ENCODE data around the gene ZSWIM7.
"Not testable (repeated sequence)": the region's sequence is repeated elsewhere in the genome, so short reads cannot be mapped to it uniquely, and the experiment has no call there.

The ZSWIM7 gene

DNA sequence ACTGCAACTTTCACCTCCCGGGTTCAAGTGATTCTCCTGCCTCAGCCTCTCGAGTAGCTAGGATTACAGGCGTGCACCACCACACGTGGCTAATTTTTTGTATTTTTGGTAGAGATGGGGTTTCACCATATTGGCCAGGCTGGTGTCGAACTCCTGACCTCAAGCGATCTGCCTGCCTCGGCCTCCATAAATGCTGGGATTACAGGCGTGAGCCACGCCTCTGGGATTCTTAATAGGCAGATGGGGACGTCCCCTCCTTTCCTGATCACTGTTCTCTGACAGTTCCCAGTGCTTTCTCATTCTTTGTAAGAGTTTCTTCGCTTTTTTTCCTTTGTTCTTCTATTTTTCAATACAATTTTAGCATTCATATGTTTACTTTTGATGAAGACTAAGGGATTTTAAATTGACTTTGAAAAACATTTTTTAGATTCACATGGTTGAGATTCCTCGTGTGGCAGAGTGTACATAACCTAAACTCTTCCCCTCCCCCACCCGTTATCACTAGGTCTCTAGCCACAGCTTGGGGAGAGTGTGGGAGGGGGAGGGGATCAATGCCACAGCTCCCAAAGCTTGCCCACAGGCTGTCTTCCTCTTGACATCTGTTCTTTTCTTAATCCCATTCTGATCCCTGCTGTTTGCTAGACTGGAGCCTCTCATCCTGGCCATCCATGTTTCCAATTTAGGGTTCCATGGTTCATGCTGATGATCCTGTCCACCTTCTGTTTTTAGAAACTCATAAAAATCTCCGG lies 43.5 kb downstream of the ZSWIM7 start:
- DNase-seq, result no peak

DNA sequence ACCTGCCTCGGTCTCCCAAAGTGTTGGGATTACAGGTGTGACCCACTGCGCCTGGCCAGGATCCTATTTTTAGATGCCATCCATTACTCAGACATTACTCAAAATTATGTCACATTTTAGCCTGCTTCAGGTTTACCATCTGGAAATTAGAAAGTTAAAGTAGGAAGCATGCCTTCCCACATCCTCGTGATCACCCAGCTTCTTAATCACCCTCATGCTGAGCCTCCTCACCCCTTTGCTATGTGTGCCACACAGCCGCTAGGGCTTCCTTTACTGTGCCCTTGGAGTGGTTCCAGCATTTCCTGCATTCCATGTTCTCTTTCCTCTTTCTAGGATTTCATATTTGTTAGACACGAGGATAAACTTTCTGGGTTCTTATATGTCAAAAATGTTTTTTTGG lies 45.3 kb downstream of the ZSWIM7 start:
- no peak for DNase-seq

DNA sequence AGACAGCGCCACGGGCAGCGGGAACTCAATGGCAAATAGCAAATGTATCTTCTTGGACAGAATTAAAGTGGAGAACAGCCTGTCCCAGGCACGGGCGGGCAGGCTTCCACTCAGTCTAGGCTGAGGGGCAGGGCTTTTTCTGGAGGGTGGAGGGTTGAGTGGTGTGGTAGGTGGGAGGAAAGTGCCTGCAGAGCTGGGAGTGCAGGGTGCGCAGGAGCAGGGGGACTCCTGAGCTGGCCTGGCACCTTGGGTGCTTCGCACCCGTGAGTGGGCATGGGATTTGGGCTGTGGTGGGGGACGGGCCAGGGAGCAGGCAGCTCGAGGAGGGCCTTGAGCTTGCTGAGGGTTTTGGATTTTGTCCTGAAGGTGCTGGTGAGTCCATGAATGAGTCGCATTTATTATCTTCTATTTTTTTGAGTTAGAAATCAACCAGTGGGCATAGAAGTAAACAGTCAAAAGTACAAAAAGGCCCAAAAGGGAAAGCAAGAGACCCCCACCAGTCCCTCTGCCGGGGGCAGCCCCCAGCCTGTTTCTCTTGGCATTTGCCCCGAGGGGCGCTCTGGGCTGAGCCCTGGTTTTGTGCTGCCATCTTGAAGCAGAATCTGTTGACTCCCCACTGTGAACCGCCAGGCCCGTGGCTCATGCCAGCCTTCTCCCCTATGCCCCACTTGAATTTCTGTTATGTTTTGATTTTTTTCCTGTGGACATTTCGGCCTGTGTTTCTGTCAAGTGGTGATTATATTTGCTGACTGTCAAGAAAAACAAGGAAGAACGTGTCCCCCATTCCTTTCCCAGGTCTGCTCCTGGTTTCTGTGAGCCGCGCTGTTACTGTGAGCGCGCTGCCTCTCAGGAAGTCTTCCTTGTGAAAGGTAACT lies 46.4 kb downstream of the ZSWIM7 start:
- no peak for DNase-seq

DNA sequence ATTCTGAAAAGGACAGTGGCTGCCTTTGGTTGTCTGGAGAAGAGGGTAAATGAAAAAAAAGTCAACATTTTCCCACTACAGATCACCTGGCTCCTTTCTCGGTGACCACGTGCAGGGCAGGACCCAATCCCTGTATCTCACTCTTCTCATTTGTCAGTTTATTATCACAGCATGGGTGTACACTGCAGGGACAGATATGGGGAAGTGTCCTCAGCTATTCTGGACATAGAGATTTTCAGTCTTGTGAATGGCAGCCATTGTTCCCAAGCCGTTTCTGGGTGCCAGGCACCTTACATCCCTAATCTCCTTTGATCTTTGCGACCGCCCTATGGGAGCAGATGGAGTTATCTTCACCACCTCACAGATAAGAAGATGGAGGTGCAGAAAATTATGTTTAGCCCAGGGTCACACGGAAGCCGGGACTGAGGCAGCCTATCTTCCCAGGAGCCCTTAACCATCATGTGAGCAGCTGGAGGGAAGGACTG lies 47.4 kb downstream of the ZSWIM7 start:
- DNase-seq, result no peak

DNA sequence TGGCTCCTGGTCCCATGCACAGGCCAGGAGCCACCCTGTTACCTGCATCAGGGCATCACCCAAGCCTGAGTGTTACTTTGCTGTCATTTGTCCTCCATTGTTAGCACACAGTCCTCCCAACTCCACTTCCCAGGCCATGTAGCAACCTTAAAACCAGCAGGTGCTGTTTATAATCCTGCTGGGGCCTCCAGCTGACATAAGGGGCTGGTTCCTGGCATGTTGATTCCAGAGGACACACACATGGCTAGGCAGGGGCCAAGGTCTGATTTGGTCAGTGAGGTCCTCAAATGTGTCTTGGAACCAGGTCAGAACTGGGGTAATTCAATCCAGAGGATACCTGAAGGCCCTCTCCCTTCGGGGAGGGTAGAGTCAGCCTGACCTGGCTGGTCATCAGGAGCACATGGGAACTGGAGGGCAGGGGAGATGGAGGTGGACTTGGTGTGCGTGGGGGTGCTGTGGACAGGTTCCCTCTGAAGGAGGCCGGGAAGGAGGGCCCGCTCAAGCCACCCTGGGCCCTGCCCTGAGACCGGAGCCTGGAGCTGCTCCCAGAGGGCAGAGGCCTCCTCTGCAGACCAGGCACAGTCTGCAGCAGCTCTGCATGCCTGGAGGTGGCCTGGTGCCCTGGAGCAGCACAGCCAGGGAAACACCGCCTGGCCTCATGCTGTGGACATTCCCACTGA lies 48.0 kb downstream of the ZSWIM7 start:
- DNase-seq, result no peak

DNA sequence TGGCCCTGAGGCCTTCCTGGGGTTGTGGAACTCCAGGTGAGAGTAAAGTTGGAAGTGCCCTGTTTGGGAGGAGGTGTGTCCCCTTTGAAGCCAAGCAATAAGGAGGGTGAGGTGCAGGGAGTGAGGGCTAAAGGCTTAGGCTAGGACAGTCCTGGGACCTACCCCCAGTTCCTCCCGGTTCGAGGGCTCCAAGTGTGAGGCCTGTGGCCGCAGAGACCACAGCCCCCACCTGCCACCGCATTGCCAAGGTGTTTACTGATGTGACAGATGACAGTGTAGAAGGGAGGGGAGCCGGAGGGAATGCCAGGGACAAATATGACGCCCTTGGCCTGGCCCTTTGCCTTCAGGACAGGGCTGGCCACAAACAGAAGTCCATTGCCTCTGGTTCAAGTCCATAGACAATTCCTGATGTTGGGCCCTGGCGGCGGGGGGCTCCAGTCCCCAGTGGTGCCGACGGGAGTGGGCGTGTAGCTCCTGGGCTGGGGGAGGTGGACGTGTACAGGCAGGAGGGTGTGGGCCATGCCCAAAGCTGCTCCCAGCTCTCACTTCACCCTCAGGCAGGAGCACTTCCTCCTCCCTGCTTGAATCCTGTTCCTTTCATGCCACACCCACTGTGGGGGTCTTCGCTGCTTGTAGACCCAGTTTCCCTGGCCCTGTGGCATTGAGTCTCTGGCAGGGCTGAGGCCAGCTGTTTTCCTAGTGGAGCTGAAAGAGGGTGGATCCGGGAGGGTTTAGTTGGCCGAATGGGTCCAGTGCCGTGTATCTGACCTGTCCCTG lies 51.3 kb downstream of the ZSWIM7 start:
- DNase-seq, result no peak

DNA sequence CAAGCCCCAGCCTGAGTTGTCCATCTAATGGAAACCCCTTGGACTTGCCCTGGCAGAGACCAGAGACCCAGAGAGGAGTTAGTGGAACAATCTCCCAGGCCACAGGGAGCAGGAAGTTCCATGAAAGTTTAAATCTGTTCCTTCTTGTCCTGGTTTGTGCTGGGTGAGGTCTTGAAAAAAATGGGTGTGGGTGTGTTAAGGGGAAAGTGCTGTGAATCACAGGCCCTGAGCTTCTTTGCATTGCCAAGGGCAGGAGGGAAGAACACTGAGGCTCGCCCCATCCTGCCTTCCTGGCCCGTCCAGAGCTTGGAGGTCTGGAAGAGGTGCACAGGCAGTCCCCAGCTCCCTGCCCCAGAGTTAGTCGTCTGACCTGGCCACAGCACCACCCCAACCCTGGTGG lies 52.2 kb downstream of the ZSWIM7 start:
- DNase-seq, result no peak

DNA sequence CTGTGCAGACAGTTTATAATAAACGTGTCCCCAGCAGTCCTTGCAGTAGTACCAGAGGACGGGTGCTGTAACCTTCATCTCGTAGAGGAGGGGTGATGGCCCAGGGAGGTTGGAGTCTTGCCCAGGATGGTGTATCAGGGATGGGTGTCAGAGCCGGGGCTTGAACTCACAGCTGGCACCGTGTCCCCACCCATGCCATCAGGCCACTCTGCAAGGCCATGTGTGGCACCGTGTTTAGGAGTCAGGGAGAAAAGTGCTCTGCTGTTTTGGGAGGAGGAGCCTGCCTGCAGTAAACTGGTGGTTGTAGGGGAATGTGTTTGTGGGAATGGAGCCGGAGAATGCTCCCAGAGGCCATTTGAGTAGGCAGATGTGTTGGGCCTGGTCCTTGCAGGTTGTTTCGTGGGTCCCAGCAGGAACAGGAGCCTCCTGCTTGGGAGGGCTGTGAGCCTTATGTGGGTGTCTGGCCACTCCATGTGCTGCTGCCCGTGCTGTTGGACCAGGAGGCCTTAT lies 52.8 kb downstream of the ZSWIM7 start:
- DNase-seq, result no peak

DNA sequence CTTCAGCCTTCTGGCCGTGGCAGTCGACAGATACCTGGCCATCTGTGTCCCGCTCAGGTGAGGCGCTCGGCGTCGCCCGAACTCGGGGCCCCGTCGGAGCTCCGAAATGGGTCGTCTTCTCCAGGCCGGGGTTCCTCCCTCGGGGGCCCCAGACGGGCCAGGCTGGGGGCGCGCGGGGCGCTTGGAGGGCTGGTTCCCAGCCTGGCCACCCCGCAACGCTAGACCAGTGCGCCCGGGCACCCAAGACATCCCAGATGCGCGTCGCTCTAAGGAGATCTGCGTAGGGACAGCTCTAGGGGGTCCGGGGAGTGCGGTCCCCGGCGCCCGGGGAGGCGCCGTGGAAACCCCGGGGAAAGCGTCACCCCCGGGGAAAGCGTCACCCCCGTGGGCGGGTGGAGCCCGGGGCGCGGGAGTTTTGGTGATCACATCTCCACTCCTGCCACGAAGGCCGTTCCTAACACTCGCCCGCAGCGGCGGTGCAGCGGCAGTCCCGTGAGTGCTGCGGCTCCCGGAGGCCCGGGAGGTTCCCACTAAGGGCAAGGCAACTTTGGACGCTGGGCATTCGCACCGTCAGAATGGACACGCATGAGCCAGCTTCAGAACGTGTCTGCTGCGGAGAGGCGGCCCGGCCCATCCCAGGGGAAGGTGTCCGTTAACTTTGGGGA lies 53.8 kb downstream of the ZSWIM7 start:
- DNase-seq, result peak; percentile 39

DNA sequence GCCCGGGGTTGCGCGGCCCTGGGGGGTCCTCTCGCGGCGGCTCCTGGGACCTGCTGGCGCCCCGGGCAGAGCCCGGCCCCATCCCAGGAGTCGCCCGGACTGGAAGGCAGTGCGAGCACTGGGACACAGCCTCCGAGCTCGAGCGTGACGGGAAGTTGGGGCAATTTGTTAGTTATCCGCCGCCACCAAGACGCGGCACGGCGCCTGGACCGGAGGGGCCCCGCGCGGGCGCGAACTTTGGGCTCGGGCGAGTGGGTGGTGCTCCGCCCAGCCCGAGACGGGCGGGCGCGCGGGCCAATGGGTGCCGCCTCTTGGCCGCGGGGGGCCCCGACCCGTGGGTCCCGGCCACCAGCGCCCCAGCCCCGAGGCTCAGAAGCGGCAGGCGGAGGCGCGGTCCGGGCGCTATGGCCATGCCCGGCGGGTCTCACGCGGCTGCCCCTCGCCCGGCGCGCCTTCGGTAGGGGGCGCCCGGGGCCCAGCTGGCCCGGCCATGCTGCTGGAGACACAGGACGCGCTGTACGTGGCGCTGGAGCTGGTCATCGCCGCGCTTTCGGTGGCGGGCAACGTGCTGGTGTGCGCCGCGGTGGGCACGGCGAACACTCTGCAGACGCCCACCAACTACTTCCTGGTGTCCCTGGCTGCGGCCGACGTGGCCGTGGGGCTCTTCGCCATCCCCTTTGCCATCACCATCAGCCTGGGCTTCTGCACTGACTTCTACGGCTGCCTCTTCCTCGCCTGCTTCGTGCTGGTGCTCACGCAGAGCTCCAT lies 54.6 kb downstream of the ZSWIM7 start, which contains the start of gene ADORA2B:
ADORA2B (plus strand) TSS at position 372 of the 768 bp plus-strand sequence; CDS start at position 491, 119 bp downstream.
- DNase-seq, result peak; percentile 50

DNA sequence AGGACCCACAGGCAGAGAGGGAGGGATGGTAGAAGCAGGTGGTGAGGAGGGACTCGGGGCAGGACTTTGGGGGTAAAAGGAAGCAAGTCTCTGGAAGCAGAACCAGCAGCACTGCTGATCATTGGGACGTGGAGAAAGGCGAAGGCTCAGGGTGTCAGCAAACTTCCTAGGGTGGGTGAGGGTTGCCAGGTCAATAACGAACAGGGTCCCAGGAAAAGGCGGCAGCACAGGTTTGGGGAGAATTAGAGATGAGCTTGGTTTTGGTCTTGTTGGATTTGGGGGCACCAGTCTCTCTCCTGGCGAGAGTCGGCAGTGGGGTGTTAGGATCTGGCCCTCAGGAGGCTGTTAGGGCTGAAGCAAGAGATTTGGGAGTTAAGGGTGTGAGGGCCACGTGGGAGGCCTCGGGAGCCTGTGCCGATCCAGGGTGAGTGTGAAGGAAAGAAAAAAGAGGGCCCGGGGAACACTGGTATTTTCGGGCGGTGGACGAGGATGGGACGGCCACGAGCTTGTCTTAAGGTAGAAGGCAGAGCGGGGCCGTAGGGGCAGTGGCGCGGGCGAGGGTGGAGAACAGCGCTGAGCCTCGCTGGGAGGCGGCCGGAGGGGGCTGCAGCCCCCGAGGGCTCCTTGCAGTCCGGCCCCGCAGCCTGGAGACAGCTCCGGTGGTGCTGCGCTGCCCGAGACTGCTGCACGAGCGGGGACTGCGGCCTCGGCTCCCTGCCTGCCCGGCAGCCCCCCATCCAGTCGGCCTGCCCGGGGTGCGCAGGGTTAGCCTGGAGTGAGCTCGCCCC lies 55.3 kb downstream of the ZSWIM7 start:
- no peak for DNase-seq

DNA sequence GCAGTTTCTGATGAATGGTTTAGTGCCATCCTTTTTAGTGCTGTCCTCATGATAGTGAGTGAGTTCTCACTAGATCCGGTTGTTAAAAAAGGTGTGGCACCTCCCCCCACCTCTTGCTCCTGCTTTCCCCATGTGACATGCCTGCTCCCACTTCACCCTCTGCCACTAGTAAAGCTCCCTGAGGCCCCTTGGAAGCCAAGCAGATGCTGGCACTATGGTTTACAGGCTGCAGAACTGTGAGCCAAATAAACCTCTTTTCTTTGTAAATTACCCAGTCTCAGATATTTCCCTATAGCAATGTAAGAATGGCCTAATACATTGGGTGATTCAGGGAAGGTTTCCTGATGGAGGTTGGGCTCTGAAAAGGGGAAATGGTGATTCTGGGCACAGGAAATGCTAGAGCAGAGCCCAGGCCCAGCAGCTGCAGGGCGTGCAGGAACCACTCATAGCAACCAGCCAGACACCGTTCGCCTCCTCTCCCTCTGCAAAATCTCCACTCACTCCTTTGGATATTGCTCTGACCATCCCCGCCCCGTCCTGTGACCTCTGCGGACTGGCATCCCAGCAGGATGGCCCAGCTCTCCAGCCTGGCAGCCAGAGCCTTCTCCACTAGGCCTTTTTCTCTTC lies 57.2 kb downstream of the ZSWIM7 start:
- no peak for DNase-seq

DNA sequence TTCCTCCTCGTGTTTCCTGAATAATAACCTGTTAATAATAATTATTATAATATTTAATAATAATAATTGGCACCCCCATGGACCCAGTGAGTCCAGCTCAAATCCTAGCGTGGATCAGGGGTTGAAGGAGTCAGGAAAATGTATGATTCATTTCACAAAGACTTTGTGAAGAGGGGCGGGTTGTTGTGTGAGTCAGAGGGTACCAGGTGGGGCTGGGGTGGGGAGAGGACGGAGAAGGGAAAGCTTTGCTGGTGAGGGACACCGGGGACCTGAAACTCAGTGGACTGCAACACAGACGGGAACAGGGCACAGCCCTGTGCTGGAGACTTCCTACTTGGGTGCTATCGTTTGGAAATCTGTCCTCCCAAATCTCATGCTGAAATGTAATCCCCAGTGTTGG lies 57.7 kb downstream of the ZSWIM7 start:
- DNase-seq, result no peak

DNA sequence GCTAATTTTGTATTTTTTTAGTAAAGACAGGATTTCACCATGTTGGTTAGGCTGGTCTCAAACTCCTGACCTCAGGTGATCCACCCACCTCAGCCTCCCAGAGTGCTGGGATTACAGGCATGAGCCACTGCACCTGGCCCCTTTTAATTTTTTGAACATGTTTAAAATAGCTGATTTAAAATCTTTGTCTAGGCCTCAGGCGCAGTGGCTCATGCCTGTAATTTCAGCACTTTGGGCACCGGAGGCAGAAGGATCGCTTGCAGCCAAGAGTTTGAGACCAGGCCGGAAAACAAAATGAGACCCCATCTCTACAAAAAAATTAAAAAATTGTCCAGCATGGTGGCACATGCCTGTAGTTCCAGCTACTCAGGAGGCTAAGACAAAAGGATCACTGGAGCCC lies 63.0 kb downstream of the ZSWIM7 start:
- DNase-seq, result not testable (repeated sequence)

DNA sequence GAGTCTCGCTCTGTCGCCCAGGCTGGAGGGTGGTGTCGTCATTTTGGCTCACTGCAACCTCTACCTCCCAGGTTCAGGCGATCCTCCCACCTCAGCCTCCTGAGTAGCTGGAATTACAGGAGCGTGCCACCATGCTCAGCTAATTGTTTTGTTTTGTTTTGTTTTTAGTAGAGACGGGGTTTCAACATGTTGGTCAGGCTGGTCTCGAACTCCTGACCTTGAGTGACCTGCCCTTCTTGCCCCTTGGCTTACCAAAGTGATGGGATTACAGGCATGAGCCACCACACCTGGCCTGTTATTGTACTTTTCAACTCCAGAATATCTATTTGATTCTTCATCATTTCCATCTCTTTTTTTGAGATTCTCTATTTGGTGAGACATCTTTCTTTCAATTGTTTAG lies 63.6 kb downstream of the ZSWIM7 start:
- no peak for DNase-seq

DNA sequence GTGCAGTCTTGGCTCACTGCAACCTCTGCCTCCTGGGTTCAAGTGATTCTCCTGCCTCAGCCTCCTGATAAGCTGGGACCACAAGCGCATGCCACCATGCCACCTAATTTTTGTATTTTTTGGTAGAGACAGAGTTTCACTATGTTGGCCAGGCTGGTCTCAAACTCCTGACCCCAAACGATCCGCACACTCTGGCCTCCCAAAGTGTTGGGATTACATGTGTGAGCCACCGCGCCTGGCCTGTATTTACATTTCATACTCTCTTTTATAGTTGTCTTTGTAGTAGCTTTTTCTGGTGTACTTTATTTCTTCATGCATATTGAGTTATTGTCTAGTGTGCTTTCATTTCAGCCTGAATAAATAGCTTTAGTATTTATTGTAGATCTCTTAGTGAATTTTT lies 64.6 kb downstream of the ZSWIM7 start:
- no peak for DNase-seq

DNA sequence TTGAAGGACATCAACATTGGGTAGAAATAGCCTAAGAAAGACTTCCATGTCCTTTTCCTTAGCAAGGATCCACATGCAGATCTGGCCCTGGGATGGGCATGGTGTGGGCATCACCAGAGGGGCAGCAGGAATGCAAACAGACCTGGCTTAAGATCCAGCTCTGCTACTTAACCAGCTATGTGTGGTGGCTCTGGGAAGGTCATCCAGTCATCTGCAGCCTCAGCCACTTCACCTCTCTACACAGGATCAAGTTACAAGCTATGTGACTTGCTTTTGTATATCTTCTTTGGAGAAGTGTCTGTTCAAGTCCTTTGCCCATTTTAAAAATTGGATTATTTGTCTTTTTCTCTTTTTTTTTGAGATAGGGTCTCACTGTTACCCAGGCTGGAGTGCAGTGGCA lies 68.1 kb downstream of the ZSWIM7 start:
- no peak for DNase-seq

DNA sequence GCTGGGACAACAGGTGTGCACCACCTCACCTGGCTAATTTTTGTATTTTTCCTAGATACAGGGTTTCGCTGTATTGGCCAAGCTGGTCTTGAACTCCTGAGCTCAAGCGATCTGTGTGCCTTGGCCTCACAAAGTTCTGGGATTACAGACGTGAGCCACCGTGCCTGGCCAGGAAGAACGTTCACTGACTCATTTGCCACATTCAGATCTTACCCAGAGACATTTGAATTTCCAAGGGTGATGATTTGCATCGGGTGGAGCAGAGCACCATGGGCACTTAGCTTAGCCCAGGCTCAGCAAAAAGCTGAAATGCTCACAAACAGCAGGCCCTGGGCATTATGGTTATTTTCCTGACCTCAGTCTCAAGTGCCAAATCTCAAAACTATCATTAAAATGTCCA lies 69.1 kb downstream of the ZSWIM7 start:
- DNase-seq, result no peak

DNA sequence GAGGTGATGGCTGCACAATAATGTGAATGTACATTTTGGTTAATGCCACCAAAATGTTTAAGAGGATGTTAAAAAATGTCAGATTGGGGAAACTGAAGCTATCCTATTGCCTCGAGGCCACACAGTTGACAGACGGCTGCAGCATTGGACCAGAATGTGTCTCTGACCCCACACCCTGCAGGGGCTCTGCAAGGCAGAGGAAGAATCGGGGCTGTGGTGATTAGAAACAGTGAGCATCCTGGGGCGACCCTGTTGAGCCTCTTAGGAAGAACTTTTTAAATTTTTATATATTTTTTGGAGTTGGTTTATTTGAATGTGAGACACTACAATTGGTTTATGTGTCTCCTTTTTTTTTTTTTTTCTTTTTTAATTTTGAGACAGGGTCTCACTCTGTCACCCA lies 69.6 kb downstream of the ZSWIM7 start:
- DNase-seq, result no peak

Measured in stimulated activated CD4-positive, alpha-beta T cell treated with anti-CD3 and anti-CD28 coated beads, Interleukin-4, amount 100 ng/mL, for 24 hours (primary cell).